Measurements from ENCODE around the gene DOCK2.

The DOCK2 gene

DNA sequence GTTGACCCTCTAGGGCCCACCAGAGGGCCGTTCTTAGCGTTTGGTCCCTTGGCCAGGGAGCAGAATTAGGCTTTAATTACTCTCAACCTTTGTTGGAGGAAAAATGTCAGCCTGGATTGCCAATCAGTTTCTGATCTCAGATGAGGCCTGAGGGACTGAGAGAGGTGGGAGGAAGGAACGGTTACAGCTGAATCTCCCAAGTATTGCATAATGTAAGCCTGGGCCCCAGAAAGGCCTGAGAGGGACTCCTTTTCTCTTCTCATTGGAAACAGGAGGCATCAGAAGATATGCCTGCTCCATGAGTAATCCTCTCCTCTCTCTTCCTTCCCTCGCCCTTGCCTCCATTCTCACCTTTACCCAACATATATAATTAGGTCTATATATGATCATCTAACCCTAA is 237.5 kb downstream of the DOCK2 start:
- no peak for DNase-seq

GRCh38 chr5:169875091-169875728 is 238.1 kb downstream of the DOCK2 start:
- no peak for DNase-seq

- DNase-seq = no peak
Observed at GRCh38 chr5:169875731-169876130, 238.7 kb downstream of the DOCK2 start.

- no peak for DNase-seq
Observed at GRCh38 chr5:169876386-169876785, 239.3 kb downstream of the DOCK2 start.

DNA sequence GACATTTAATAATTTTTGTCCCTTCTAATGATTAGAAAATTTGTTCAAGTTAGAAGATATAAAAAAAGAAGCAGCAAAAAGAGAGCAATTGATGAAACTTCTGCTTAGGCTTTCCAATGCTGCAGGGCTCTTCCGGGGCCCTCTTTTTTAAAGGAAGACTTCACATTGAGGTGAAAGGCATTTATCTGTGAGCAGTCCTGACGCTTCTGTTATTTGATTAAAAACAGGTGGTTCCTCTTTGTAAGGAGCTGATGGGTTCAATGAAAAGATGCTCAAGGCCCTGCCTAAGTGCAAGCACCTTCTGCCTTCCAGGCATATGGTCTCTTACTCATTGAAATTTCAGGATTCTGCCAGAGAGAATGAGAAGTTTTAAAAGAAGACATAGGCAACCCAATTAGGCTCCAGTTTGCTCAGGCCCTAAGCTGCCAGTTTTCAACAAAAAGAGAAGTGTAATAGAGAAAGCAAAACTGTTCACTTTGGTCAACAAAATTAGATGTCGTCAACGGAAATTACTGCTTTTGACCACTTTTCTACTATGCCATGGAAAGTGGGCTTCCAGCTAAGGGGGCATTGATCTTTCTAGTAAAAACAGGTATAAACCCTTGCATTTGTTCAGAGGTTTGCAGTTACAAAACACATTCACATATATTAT is 243.1 kb downstream of the DOCK2 start:
- DNase-seq = no peak

DNA sequence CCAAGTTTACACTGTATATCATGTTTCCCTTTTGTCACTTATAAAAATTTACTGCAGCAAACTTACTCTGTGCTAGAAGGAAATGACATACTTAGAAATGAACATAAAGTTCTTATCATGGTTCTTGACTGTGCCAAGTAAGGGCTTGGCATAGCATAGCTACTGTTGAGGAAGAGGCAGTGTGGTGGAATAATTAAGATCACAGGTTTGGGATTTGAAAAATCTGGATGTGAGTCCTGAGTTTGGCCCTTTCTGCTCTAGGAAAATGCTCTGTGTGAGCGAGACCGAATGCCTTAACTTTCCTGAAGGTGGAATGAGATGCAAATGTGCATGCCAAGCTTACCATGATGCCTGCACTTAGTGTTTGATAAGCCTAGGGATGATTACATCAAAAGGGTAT is 243.7 kb downstream of the DOCK2 start:
- no peak for DNase-seq

DNA sequence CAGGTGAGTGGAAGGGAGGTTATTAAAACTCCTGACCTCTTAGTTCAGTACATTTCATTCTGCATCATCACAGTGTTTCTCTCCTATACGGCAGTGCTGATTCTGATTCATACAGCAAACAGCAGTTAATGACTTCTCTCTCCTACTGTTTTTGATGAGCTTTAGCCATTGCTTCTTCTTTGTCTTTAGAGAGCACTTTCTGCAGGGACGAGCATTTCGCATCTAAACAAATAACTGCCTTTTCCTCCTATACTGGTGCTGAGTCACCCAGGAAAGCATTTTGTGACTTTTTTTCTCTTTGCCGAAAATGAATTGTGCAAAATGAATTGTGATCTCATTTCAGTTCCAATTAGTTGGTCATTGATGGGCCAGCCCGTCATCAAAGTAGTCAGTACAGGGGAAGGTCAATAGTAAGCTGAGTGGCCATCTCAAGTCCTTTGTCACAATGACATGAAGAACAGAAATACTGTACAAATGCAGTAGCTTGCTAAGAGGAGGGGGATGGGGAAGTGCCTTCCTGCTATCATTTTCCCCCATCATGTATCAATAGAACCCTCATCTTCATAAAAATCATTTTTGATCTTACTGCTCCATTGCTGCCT is 244.7 kb downstream of the DOCK2 start:
- no peak for DNase-seq

- DNase-seq = no peak
Observed at GRCh38 chr5:169886033-169886432, 249.0 kb downstream of the DOCK2 start.

- DNase-seq = no peak
Observed at GRCh38 chr5:169886677-169887076, 249.6 kb downstream of the DOCK2 start.

DNA sequence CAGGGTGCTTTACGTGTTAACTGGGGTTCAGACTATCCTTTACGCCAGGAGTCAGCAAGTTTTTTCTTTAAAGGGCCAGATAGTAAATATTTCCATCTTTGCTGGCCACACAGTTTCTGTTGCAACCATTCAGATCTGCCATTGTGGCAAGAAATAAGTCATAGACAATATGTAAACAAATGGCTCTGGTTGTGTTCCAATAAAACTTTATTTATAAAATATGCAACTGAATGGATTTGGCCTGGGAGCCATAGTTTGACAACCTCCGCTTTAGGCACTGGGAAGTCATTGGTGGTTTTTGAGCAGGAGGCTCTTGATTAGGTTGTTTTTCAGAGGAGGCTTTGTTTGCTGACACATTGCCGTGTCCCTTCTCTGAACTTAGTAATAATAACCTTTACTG is 252.5 kb downstream of the DOCK2 start:
- DNase-seq = no peak

GRCh38 chr5:169893010-169893409 is 255.9 kb downstream of the DOCK2 start:
- DNase-seq = no peak

- no peak for DNase-seq
Observed at GRCh38 chr5:169893571-169893970, 256.5 kb downstream of the DOCK2 start.

- DNase-seq = no peak
Observed at GRCh38 chr5:169895926-169896325, 258.9 kb downstream of the DOCK2 start.

DNA sequence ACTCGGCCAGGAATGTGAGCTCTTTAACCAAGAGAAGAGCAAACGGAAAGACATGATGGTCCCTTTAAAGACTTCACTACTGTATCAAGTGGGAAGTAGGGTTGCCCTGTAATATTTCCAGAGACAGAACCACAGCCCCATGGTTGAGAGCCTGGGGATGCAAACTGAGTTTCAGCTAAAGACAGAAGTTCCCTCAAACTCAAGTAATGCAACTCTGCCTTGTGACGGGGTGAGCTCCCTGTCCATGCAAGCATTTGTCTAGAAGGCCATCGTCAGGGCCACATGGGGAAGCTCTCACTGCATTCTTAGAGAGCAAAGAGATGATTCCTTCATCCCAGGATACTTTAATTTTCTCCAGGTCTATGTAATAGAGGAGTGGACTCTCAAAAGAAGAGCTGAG is 260.4 kb downstream of the DOCK2 start:
- DNase-seq = no peak

DNA sequence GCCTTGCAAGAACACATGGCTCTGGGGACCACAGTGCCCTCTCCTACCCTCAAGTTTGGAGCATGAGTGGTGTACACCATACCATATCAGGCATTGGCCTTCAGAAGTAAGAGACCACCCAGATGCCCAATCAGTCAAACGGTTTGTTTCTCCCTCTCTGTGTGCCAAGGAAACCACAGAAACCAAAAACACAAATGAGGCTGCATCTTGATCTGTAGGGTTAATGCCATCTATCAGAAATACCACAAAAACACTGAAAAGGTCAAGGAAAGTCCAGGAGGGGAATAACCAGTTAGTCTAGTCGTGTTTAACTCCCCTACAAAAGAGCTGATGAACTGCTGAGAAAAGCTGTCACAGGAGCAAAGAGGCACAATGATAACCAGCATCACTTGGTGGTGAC is 264.8 kb downstream of the DOCK2 start:
- no peak for DNase-seq

DNA sequence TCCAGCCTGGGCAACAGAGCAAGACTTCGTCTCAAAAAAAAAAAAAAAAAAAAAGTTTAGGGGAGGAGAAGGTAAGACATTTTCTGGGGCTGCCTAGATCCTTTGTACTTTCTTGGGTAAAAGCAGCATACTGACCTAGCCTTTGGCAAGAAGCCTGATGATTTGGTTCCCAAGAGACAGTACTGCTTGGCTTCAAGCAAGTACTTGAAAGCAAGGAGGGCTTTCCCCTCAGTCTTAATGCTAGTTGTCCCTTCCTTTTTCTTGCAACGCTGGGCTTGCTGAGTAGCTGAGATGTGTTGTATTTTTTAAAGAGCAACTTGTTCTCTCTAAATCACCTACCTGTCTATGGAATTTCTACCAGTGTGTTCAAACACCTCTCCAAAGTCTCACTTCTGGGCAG is 267.0 kb downstream of the DOCK2 start:
- DNase-seq = no peak

- no peak for DNase-seq
Observed at GRCh38 chr5:169904508-169904907, 267.4 kb downstream of the DOCK2 start.

DNA sequence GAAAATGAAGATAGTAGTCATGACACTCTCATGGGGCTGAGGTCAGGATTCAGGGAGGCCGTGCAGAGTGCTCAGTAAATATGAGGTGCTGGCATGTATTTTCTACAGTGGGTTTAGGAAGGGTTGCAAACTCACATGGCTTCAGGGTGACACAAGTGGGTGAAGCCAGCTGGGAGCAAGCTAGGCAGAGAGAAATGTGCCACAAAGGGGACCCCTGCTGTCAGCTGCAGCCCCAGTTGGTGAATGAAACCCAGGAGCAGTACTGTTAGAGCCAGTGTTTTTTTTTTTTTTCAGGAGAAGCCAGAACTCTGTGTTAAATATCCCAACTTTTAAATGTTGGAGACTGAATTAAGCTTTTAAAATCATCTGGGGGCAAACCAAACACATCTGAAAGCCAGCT is 267.9 kb downstream of the DOCK2 start:
- no peak for DNase-seq

- no peak for DNase-seq
Observed at GRCh38 chr5:169906745-169907649, 269.9 kb downstream of the DOCK2 start.

- DNase-seq = no peak
Observed at GRCh38 chr5:169908864-169909263, 271.8 kb downstream of the DOCK2 start.

DNA sequence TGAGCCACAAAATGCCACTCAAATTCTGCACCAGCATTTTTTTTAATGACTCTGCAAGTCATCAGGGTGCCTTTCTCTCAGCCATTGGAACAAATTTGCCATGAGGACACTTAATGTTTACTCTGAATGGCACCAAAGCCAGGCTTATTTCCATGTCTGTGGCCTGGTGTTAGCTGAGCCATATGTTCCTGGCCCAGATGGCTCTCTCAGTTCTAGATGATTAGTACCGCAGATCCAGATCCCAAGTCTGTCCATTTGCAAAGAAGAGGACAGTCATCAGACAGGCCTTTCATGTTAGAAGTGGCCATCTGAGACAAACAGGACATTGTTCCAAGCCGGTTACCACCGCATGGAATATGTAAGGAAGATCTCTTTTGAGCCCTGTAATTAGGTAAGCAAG is 272.9 kb downstream of the DOCK2 start:
- DNase-seq = no peak

GRCh38 chr5:169910393-169910792 is 273.3 kb downstream of the DOCK2 start:
- DNase-seq = no peak

DNA sequence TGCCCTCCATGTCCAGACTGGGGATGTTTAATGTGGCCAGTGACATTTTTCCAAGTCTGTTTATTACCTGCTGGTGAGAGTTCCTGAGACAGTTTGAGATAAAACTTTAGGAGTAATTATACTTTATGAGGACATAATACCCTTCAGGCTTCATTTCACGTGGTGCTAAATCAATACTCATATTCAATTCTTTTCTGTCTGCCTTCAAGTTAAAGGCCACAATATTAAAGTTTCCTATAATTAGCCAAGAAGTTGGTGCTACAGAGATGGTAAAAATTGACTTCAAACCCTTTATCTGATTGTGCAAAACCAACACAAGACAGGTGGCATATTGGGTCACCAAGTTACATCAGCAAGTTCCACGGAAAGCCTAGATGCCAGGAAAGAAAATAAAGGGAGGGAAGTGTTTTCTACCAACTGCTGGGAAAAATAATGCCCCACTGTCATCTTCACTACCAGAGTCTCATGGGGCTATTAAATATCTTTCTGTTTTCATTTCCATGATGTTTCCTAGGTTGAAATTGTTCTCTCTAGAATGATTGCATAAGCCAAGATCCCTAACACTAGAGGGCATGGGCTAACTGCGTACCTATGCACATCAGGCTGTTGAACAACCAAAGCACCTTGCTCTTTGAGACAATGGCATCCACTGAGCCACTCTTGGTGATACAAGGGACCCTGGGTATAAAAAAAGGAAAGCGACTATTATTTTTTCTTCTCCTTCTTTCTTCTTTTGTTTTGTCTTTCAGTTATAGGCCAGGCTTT is 274.6 kb downstream of the DOCK2 start:
- DNase-seq = no peak

Measured in NCI-H2107 (cell line).